ENCODE data around the gene KLHL10. TPM values are rescaled to one million over a fixed set of nuclear protein-coding genes. Genes with fewer than 3 reads are reported as not detected.

Gene KLHL10
- total and polyA plus RNA-seq, 2 of the 13 experiments (the other 11 are each of a cell fraction or from before 2014, with no cell fraction given) = 0.04 to 0.08 TPM

GRCh38 chr17:41892021-41892376 lies 54.4 kb downstream of the KLHL10 start:
- FAIRE-seq = no peak
- Histone ChIP-seq H2AFZ (ENCODE audit: low read length) (no peak overlapping the region), H3K9ac (ENCODE audit: insufficient read depth, low read depth, low read length) (no peak overlapping the region; the same call in 1 of the 2 replicates), H3K4me2 (ENCODE audit: low read depth, low read length) (no peak overlapping the region), H3K9me3 (ENCODE audit: low read length) (no peaks in the 10 kb centered on the region), H3K4me1 (ENCODE audit: insufficient read depth, low read length) (peaks cover 35% of the 10 kb centered on the region), H3K27ac (ENCODE audit: extremely low read length, insufficient read depth, low read length) (peak overlapping the region; percentile 68), H3K4me3 (replicated peaks in 1 of 3; ENCODE audit: insufficient read depth in 1 of 3, low read depth in 2 of 3, low read length in 3 of 3) (no peak overlapping the region), H4K20me1 (ENCODE audit: insufficient read depth, low read length) (no peaks in the 10 kb centered on the region), H3K79me2 (ENCODE audit: insufficient read depth, low read length) (no peaks in the 10 kb centered on the region), H3K36me3 (replicated peaks in 1 of 2; ENCODE audit: control insufficient read depth in 1 of 2, insufficient read depth in 2 of 2, low read length in 2 of 2) (peaks cover 38 to 81% of the 10 kb centered on the region in 2 experiments), H3K27me3 (ENCODE audit: control insufficient read depth in 1 of 2, insufficient read depth in 2 of 2, low read length in 2 of 2) (no peaks in the 10 kb centered on the region)
- WGBS (ENCODE audit: low lambda C conversion rate) = 96% methylated on average over 4 of the region's 4 CpGs
- no peak for DNase-seq (ENCODE audit: low spot score)
- ChIA-PET CTCF (ENCODE audit: low intra/inter-chr PET ratio, low total read pairs) (no interaction called here), POLR2A (interaction anchor here (0.7 to 3.8 kb wide), 5 partner anchors 27 to 105 kb away, joined by 3 to 18 read pairs (median 3); partner anchors contain the start of genes JUP, KLHL11 and ODAD4)
- peak; percentile 29 for ATAC-seq
- no TSS peak for BruUV-seq (replicated peaks)
- in situ Hi-C loops (cut with HindIII; ENCODE audit: extremely low pct_ligation_motif_present, low pct_unique_long_range_greater_than_20kb) = no loop called here
- intact Hi-C loops (cut with micrococcal nuclease; ENCODE audit: unreplicated experiment) = no loop called here
- TF ChIP-seq, protein P1, sequence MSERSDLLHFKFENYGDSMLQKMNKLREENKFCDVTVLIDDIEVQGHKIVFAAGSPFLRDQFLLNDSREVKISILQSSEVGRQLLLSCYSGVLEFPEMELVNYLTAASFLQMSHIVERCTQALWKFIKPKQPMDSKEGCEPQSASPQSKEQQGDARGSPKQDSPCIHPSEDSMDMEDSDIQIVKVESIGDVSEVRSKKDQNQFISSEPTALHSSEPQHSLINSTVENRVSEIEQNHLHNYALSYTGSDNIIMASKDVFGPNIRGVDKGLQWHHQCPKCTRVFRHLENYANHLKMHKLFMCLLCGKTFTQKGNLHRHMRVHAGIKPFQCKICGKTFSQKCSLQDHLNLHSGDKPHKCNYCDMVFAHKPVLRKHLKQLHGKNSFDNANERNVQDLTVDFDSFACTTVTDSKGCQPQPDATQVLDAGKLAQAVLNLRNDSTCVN (CRISPR knock-in tag; IDR thresholded peaks at IDR 0.05; ENCODE audit: borderline replicate concordance) = no peak
- TF ChIP-seq ZFP37 (CRISPR knock-in tag; IDR thresholded peaks at IDR 0.05; ENCODE audit: borderline replicate concordance) = 0 out of 2 replicates have a peak, but pooled peaks have one; percentile 49
- TF ChIP-seq ZNF672 (CRISPR knock-in tag; IDR thresholded peaks at IDR 0.05) = no peak
- TF ChIP-seq CC2D1A (CRISPR knock-in tag; IDR thresholded peaks at IDR 0.05) = no peak
- no peak for TF ChIP-seq ZBTB20 (CRISPR knock-in tag; IDR thresholded peaks at IDR 0.05; ENCODE audit: borderline replicate concordance, low read depth)
- TF ChIP-seq TFDP2 (CRISPR knock-in tag; IDR thresholded peaks at IDR 0.05) = no peak
- no peak for TF ChIP-seq ZNF556 (CRISPR knock-in tag; IDR thresholded peaks at IDR 0.05; ENCODE audit: borderline replicate concordance)
- TF ChIP-seq, protein P2, sequence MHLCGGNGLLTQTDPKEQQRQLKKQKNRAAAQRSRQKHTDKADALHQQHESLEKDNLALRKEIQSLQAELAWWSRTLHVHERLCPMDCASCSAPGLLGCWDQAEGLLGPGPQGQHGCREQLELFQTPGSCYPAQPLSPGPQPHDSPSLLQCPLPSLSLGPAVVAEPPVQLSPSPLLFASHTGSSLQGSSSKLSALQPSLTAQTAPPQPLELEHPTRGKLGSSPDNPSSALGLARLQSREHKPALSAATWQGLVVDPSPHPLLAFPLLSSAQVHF (CRISPR knock-in tag; IDR thresholded peaks at IDR 0.05) = no peak
- TF ChIP-seq, protein P3, sequence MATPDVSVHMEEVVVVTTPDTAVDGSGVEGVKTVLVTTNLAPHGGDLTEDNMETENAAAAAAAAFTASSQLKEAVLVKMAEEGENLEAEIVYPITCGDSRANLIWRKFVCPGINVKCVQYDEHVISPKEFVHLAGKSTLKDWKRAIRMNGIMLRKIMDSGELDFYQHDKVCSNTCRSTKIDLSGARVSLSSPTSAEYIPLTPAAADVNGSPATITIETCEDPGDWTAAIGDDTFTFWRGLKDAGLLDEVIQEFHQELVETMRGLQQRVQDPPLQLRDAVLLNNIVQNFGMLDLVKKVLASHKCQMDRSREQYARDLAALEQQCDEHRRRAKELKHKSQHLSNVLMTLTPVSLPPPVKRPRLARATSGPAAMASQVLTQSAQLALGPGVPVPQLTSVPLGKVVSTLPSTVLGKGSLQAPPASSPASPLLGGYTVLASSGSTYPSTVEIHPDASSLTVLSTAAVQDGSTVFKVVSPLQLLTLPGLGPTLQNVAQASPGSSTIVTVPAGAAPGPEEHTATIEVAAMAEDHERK (CRISPR knock-in tag; IDR thresholded peaks at IDR 0.05; ENCODE audit: low read depth) = no peak
- no peak for TF ChIP-seq ZNF839 (CRISPR knock-in tag; IDR thresholded peaks at IDR 0.05; ENCODE audit: borderline replicate concordance)
- TF ChIP-seq ZFP36 (IDR thresholded peaks at IDR 0.05; ENCODE audit: borderline replicate concordance, low read depth, low read length, partially characterized antibody) = no peak
- no peak for TF ChIP-seq ARID4A (CRISPR knock-in tag; IDR thresholded peaks at IDR 0.05; ENCODE audit: borderline replicate concordance)
- TF ChIP-seq BRD4 (CRISPR knock-in tag; IDR thresholded peaks at IDR 0.05) = no peak
- TF ChIP-seq ADNP (CRISPR knock-in tag; IDR thresholded peaks at IDR 0.05) = 0 out of 2 replicates have a peak, but pooled peaks have one; percentile 0
- TF ChIP-seq ZNF550 (CRISPR knock-in tag; IDR thresholded peaks at IDR 0.05; ENCODE audit: borderline replicate concordance) = no peak
- no peak for TF ChIP-seq TBX3 (IDR thresholded peaks at IDR 0.05; ENCODE audit: borderline replicate concordance)
